Tibial nerve (tissue), 4 donors: Measurements from ENCODE around the gene OSCP1.

ENCODE experiments used
- CTCF ChIP-seq, 5 experiments: fragments of 200-600 bp in 3 of 5; fragments of 450-650 bp in 2 of 5; sonication (generic) in 3 of 5; IDR thresholded peaks; one replicate each; pipeline ENCODE4 v1.5.1; 2016 to 2019; ENCODE audit warnings: antibody characterized with exemption in 5 of 5, mild to moderate bottlenecking in 3 of 5, moderate library complexity in 2 of 5
- EP300 ChIP-seq, 2 donors: sonication (generic); formaldehyde crosslinking; IDR thresholded peaks; one replicate each; pipeline ENCODE4 v1.6.1; 2017; ENCODE audit warnings: antibody characterized with exemption in 2 of 2, mild to moderate bottlenecking in 1 of 2
- POLR2A ChIP-seq, 2 donors: fragments of 450-650 bp; IDR thresholded peaks; one replicate each; pipeline ENCODE4 v1.6.1; 2017; ENCODE audit warnings: antibody characterized with exemption in 2 of 2, mild to moderate bottlenecking in 2 of 2, moderate library complexity in 2 of 2

- no peak for TF ChIP-seq CTCF (IDR thresholded peaks at IDR 0.05)
- no peak for TF ChIP-seq EP300 (IDR thresholded peaks at IDR 0.05)
- TF ChIP-seq POLR2A (IDR thresholded peaks at IDR 0.05): no peak
Measured at GRCh38 chr1:36450919-36451305, 661 bp upstream of the OSCP1 start.
